Stimulated activated CD4-positive, alpha-beta T cell treated with anti-CD3 and anti-CD28 coated beads, Interleukin-1b, Interleukin-23, amount 100 ng/mL, for 1 hour (primary cell): ENCODE results near the gene APBA3.

Experiments
- DNase-seq, 2 donors: peaks; one replicate each; pipeline ENCODE4 v3.0.0-alpha.2; 2020; ENCODE audit warnings: low read depth in 2 of 2

The APBA3 gene

GRCh38 chr19:3785938-3786824 is 24.7 kb upstream of the APBA3 start, which contains the start of gene MATK:
MATK (minus strand) TSS chr19:3786381; CDS start chr19:3785135, 1,246 bp downstream.
- no peak for DNase-seq

- no peak for DNase-seq
These were observed 24.0 kb upstream of the APBA3 start for GRCh38 chr19:3785451-3785937.

- DNase-seq = no peak
These were observed 23.3 kb upstream of the APBA3 start for GRCh38 chr19:3784607-3785450.

- no peak for DNase-seq
These were observed 22.4 kb upstream of the APBA3 start for GRCh38 chr19:3783660-3784584.

- DNase-seq = no peak
These were observed 21.4 kb upstream of the APBA3 start for GRCh38 chr19:3782903-3783302.

GRCh38 chr19:3782330-3782729 is 20.8 kb upstream of the APBA3 start:
- no peak for DNase-seq

- DNase-seq = no peak
These were observed 20.1 kb upstream of the APBA3 start for GRCh38 chr19:3781603-3782002.

GRCh38 chr19:3780786-3781304 is 19.4 kb upstream of the APBA3 start:
- DNase-seq = no peak

GRCh38 chr19:3778899-3779723 is 17.6 kb upstream of the APBA3 start:
- DNase-seq = no peak

- no peak for DNase-seq
These were observed 16.8 kb upstream of the APBA3 start for GRCh38 chr19:3778104-3778867.

GRCh38 chr19:3776479-3777040 is 15.1 kb upstream of the APBA3 start:
- no peak for DNase-seq

- DNase-seq = no peak
These were observed 14.3 kb upstream of the APBA3 start for GRCh38 chr19:3775831-3776230.

GRCh38 chr19:3775374-3775711 is 13.9 kb upstream of the APBA3 start:
- no peak for DNase-seq

- DNase-seq = no peak
These were observed 13.3 kb upstream of the APBA3 start for GRCh38 chr19:3774621-3775373.

- DNase-seq = no peak
These were observed 12.5 kb upstream of the APBA3 start for GRCh38 chr19:3773814-3774515.

GRCh38 chr19:3771906-3772455 is 10.5 kb upstream of the APBA3 start, which contains the start of gene RAX2:
RAX2 (minus strand) TSS chr19:3772228; CDS start chr19:3771742, 486 bp downstream.
- DNase-seq = no peak
